HCT116 (cell line): Measurements from ENCODE around the gene ZNG1A. TPM values are rescaled to one million over a fixed set of nuclear protein-coding genes. Genes with fewer than 3 reads are reported as not detected.
A peak's percentile ranks its signal among the peaks of the same experiment; 100 is the strongest.

Experiments used
- ATAC-seq: fragments of 200-7000 bp; cut with Tn5 transposase; 2 replicates; pipeline ENCODE4 v1.9.1; 2020; ENCODE audit warnings: mild to moderate bottlenecking, moderate library complexity
- BruUV-seq: library from RNA; stranded (reverse); fragments of 400-500 nt; replicated peaks from 2 replicates; lab custom pipeline; 2021; lab: Mats Ljungman, UMichigan
- CTCF ChIA-PET: fragments of 300-600 bp; sonication (Branson Sonifier 250); formaldehyde crosslinking; loops from one replicate; lab custom pipeline; 2021; ENCODE audit warnings: antibody characterized with exemption; lab: Charles Lee
- POLR2A ChIA-PET: fragments of 300-600, 350-600 bp; sonication (Branson Sonifier 250); formaldehyde crosslinking; loops from one replicate; lab custom pipeline; 2021; ENCODE audit warnings: antibody characterized with exemption; lab: Charles Lee
- RAD21 ChIA-PET, 2 experiments: fragments of 300-600 bp; sonication (Branson Sonifier 250); formaldehyde crosslinking; loops; one replicate each; lab custom pipeline; 2023; ENCODE audit warnings: low total read pairs in 2 of 2; ENCODE audit not compliant: uncharacterized antibody in 2 of 2, unreplicated experiment in 2 of 2, low non-redundant PET in 1 of 2; lab: Charles Lee
- DNase-seq: peaks from one replicate; pipeline ENCODE4 v3.0.0-alpha.2; 2010; ENCODE audit warnings: low read depth, low spot score
- H2AFZ ChIP-seq: fragments of 200-600 bp; shearing (Covaris generic), sonication (generic); 2 replicates; pipeline ENCODE4 v1.6.1; 2017; ENCODE audit warnings: low read depth, mixed run types, mixed read lengths, antibody characterized with exemption, low read length; ENCODE audit not compliant: poor library complexity, severe bottlenecking
- H3K27ac ChIP-seq: 2 replicates; pipeline ENCODE4 v1.5.1; 2012; ENCODE audit warnings: low read depth, low read length
- H3K27me3 ChIP-seq: fragments of 200-600 bp; sonication (generic); 2 replicates; pipeline ENCODE4 v1.6.1; 2016; ENCODE audit warnings: mixed run types, low read length, mixed read lengths; ENCODE audit not compliant: insufficient read depth
- H3K36me3 ChIP-seq, 2 experiments: fragments of 200-500 bp in 1 of 2; fragments of 200-600 bp in 1 of 2; sonication (Bioruptor generic) in 1 of 2; sonication (generic) in 1 of 2; 2 replicates each; pipeline versions ENCODE4 v1.5.1 to v1.6.1; 2014 to 2016; ENCODE audit warnings: low read length in 2 of 2, inconsistent platforms in 1 of 2, mixed read lengths in 1 of 2, mixed run types in 1 of 2; ENCODE audit not compliant: insufficient read depth in 2 of 2, control insufficient read depth in 1 of 2
- H3K4me1 ChIP-seq, 2 experiments: fragments of 200-600 bp in 1 of 2; sonication (generic) in 1 of 2; 2 replicates each; pipeline versions ENCODE4 v1.5.1 to v1.6.1; 2012 to 2017; ENCODE audit warnings: low read length in 2 of 2, inconsistent platforms in 1 of 2, mild to moderate bottlenecking in 1 of 2, mixed read lengths in 1 of 2, mixed run types in 1 of 2, moderate library complexity in 1 of 2; ENCODE audit not compliant: insufficient read depth in 2 of 2, control insufficient read depth in 1 of 2
- H3K4me2 ChIP-seq: fragments of 200-600 bp; sonication (generic); 2 replicates; pipeline ENCODE4 v1.6.1; 2017; ENCODE audit warnings: mixed run types, low read length, mixed read lengths
- H3K4me3 ChIP-seq, 2 experiments: fragments of 200-600 bp in 1 of 2; sonication (generic) in 1 of 2; replicated peaks in 1 of 2; 2 replicates each; pipeline ENCODE4 v1.5.1; 2011 to 2016; ENCODE audit warnings: low read length in 2 of 2, control low read depth in 1 of 2, low read depth in 1 of 2, mild to moderate bottlenecking in 1 of 2, mixed read lengths in 1 of 2, mixed run types in 1 of 2
- H3K79me2 ChIP-seq: fragments of 200-600 bp; sonication (generic); 2 replicates; pipeline ENCODE4 v1.6.1; 2017; ENCODE audit warnings: mild to moderate bottlenecking, mixed run types, low read length, moderate library complexity, mixed read lengths; ENCODE audit not compliant: insufficient read depth
- H3K9ac ChIP-seq: fragments of 200-600 bp; sonication (generic); 2 replicates; pipeline ENCODE4 v1.6.1; 2016; ENCODE audit warnings: low read length, mixed read lengths
- H3K9me2 ChIP-seq: fragments of 200-600 bp; sonication (generic), shearing (Covaris generic); 2 replicates; pipeline ENCODE4 v1.6.1; 2017; ENCODE audit warnings: mixed run types, mild to moderate bottlenecking, moderate library complexity; ENCODE audit not compliant: insufficient read depth
- H3K9me3 ChIP-seq, 2 experiments: fragments of 200-500 bp in 1 of 2; fragments of 200-600 bp in 1 of 2; sonication (Bioruptor generic) in 1 of 2; sonication (generic) in 1 of 2; 2 replicates each; pipeline ENCODE4 v1.6.1; 2014 to 2017; ENCODE audit warnings: low read length in 2 of 2, mixed read lengths in 2 of 2, inconsistent platforms in 1 of 2, low read depth in 1 of 2, mild to moderate bottlenecking in 1 of 2, mixed run types in 1 of 2, moderate library complexity in 1 of 2; ENCODE audit not compliant: control insufficient read depth in 1 of 2, insufficient read depth in 1 of 2
- H4K20me1 ChIP-seq: fragments of 200-600 bp; sonication (generic), shearing (Covaris generic); 2 replicates; pipeline ENCODE4 v1.6.1; 2017; ENCODE audit warnings: mixed run types, mild to moderate bottlenecking, moderate library complexity; ENCODE audit not compliant: insufficient read depth
- CTCF ChIP-seq, 3 experiments: fragments of 200-600 bp in 1 of 3; sonication (generic) in 1 of 3; IDR thresholded peaks in 2 of 3; conservative IDR thresholded peaks in 1 of 3; 2 replicates each; pipeline ENCODE4 v1.5.1; 2012 to 2017; ENCODE audit warnings: low read depth in 2 of 3, low read length in 2 of 3, antibody characterized with exemption in 1 of 3, borderline replicate concordance in 1 of 3, control low read depth in 1 of 3, mild to moderate bottlenecking in 1 of 3, mixed read lengths in 1 of 3, mixed run types in 1 of 3, moderate library complexity in 1 of 3; ENCODE audit not compliant: insufficient read depth in 1 of 3
- EGR1 ChIP-seq: IDR thresholded peaks from 2 replicates; pipeline ENCODE4 v1.6.1; 2012; ENCODE audit warnings: low read depth
- MAX ChIP-seq: IDR thresholded peaks from 2 replicates; pipeline ENCODE4 v1.6.1; 2012
- YY1 ChIP-seq: IDR thresholded peaks from 2 replicates; pipeline ENCODE4 v1.6.1; 2011; ENCODE audit warnings: low read length, low read depth, moderate library complexity, mild to moderate bottlenecking; ENCODE audit not compliant: insufficient replicate concordance; ENCODE audit errors: extremely low read depth
- ZFX ChIP-seq: fragments of 450-650 bp; IDR thresholded peaks from 2 replicates; pipeline ENCODE4 v1.6.1; 2017
- intact Hi-C: fragments of 100-400 bp; cut with micrococcal nuclease; formaldehyde crosslinking; loops from 2 replicates; pipeline ENCODE4 v1.10.0; 2022
- total RNA-seq: library from RNA; stranded (reverse); gene quantifications from one replicate; pipeline ENCODE4 v1.2.1, GENCODE V29; 2021; ENCODE audit not compliant: unreplicated experiment

Gene ZNG1A
- total RNA-seq, 1 experiment from 2014 or later, result 48.5 TPM

DNA sequence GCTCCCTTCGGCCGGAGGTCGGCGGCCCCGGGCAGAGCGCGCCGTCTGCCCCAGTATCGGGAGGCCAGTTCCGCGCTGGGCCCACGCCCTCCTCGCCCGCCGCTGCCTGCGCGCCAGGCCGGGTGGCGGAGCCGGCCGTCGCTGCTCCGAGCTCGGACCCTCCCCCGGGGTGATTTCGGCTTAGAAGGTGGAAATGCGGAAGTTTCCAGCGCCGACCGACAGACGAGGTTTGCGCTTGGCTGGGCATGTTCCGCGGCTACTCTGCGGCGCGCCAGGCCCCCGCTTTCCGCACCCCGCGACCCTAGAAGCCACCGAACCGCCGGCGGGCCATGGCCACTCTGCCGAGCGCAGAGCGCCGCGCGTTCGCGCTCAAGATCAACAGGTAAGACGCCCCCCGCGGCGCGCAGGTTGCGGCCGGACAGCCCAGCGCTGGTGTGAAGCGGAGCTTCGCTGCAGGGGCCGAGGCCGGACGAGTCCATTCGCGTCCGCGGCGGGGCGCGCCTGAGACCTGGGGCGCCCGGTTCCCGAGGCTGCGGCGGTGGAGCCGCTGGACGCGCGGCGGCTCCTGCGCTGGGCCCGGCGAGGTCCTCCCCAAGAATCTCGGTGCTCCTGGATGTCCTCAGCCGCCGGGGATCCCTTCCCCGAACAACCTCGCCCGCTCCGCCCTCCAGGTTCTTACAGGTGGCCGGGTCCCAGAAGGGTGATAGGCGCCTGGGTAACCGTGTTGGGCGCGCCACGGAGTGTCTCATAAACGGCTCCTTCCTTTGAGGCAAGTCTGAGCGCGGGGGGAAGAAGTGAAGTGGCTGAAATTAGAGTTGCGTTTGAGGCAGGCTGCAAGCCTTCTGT is 36.0 kb upstream of the ZNG1A start, which contains the start of gene DOCK8:
TSS of gene DOCK8 (plus strand) at position 218 of the 846 bp plus-strand sequence. CDS start at position 330, 112 bp downstream.
- intact Hi-C loops, result no loop called here
- ATAC-seq (peak; percentile 91), DNase-seq (peak; percentile 35)
- H3K9me3 ChIP-seq, result no peaks in the 10 kb centered on the region
- peak; percentile 8 for TF ChIP-seq YY1
- TF ChIP-seq MAX, result peak; percentile 37; the same call in 1 of the 2 replicates
- peak in 2 of 3 experiments; percentile 18 to 29; a peak in 3 of 6 replicates for TF ChIP-seq CTCF (IDR thresholded peaks at IDR 0.05 in 2 of 3, conservative IDR thresholded peaks at IDR 0.05 in 1 of 3; ENCODE audit: borderline replicate concordance in 1 of 3, insufficient read depth in 1 of 3, low read depth in 2 of 3, low read length in 2 of 3)
- peak; percentile 30; the same call in 1 of the 2 replicates for TF ChIP-seq ZFX
- no peak for TF ChIP-seq EGR1
- peak within 1 kb of the TSS; percentile 26; the same call in 1 of the 2 replicates for H3K9ac ChIP-seq
- H3K27me3 ChIP-seq, result no peaks in the 10 kb centered on the region
- RAD21 ChIA-PET, result no interaction called here
- H2AFZ ChIP-seq, result peak within 1 kb of the TSS; percentile 27
- no peaks in the 10 kb centered on the region for H3K9me2 ChIP-seq
- no peaks in the 10 kb centered on the region for H4K20me1 ChIP-seq
- POLR2A ChIA-PET, result no interaction called here
- no peaks in the 10 kb centered on the region for H3K36me3 ChIP-seq
- CTCF ChIA-PET, result no interaction called here
- BruUV-seq, result no TSS peak
- H3K4me3 ChIP-seq, result peak within 1 kb of the TSS; percentile 32 to 54
- peak within 1 kb of the TSS; percentile 72 for H3K4me2 ChIP-seq
- H3K4me1 ChIP-seq, result peaks cover 0 to 7% of the 10 kb centered on the region in 2 experiments; a peak in 1 of 4 replicates
- no peaks in the 10 kb centered on the region for H3K79me2 ChIP-seq
- peak within 1 kb of the TSS; percentile 4; the same call in 1 of the 2 replicates for H3K27ac ChIP-seq
